GM19452 (cell line): ENCODE measurements around the gene BAAT.
"Not testable (repeated sequence)": the region's sequence is repeated elsewhere in the genome, so short reads cannot be mapped to it uniquely, and the experiment has no call there.

ENCODE experiments used
- ATAC-seq: cut with Tn5 transposase; IDR thresholded peaks from one replicate; pipeline ENCODE4 v1.9.1; 2021; ENCODE audit not compliant: unreplicated experiment

Gene BAAT

GRCh38 chr9:101384873-101385536, at the start of gene BAAT:
BAAT (minus strand) TSS chr9:101385006; CDS start chr9:101371404, 13,602 bp downstream.
- ATAC-seq = not testable (repeated sequence)

- no peak for ATAC-seq
Observed at GRCh38 chr9:101433229-101433628, 48.4 kb upstream of the BAAT start.

- ATAC-seq = no peak
Observed at GRCh38 chr9:101432740-101433139, 47.9 kb upstream of the BAAT start.

- no peak for ATAC-seq
Observed at GRCh38 chr9:101432171-101432570, 47.4 kb upstream of the BAAT start.

- ATAC-seq = no peak
Observed at GRCh38 chr9:101429736-101430135, 44.9 kb upstream of the BAAT start.

GRCh38 chr9:101428909-101429308, 44.1 kb upstream of the BAAT start:
- ATAC-seq = no peak

- ATAC-seq = peak; percentile 88
Observed at GRCh38 chr9:101427957-101428655, 43.3 kb upstream of the BAAT start.

- ATAC-seq = no peak
Observed at GRCh38 chr9:101427358-101427757, 42.6 kb upstream of the BAAT start.

GRCh38 chr9:101421653-101422065, 36.9 kb upstream of the BAAT start:
- no peak for ATAC-seq

GRCh38 chr9:101419863-101420262, 35.1 kb upstream of the BAAT start:
- no peak for ATAC-seq

GRCh38 chr9:101418518-101419430, 34.0 kb upstream of the BAAT start:
- ATAC-seq = no peak

- no peak for ATAC-seq
Observed at GRCh38 chr9:101417977-101418376, 33.2 kb upstream of the BAAT start.

- ATAC-seq = no peak
Observed at GRCh38 chr9:101417389-101417788, 32.6 kb upstream of the BAAT start.

- no peak for ATAC-seq
Observed at GRCh38 chr9:101415578-101415977, 30.8 kb upstream of the BAAT start.

GRCh38 chr9:101414839-101415238, 30.0 kb upstream of the BAAT start:
- ATAC-seq = no peak

- no peak for ATAC-seq
Observed at GRCh38 chr9:101409079-101409477, 24.3 kb upstream of the BAAT start.

GRCh38 chr9:101408374-101409078, 23.7 kb upstream of the BAAT start:
- no peak for ATAC-seq

- ATAC-seq = no peak
Observed at GRCh38 chr9:101403516-101404285, 18.9 kb upstream of the BAAT start.

GRCh38 chr9:101400120-101400519, 15.3 kb upstream of the BAAT start:
- no peak for ATAC-seq

- ATAC-seq = no peak
Observed at GRCh38 chr9:101399643-101399970, 14.8 kb upstream of the BAAT start.
